Lower lobe of right lung (tissue), 2 donors: ENCODE data around the gene ENOX2. TPM values are rescaled to one million over a fixed set of nuclear protein-coding genes. Genes with fewer than 3 reads are reported as not detected.
"Not testable (repeated sequence)": the region's sequence is repeated elsewhere in the genome, so short reads cannot be mapped to it uniquely, and the experiment has no call there.

ENCODE experiments used
- ATAC-seq, 2 donors: fragments of 200-7000 bp; cut with Tn5 transposase; one replicate each; pipeline ENCODE4 v1.9.1; 2020 to 2022; ENCODE audit warnings: mild to moderate bottlenecking in 2 of 2, moderate library complexity in 2 of 2
- DNase-seq: peaks from one replicate; pipeline ENCODE4 v3.0.0-alpha.2; 2020
- H3K27ac ChIP-seq: fragments of 200-600 bp; one replicate; pipeline ENCODE4 v1.8.0; 2022
- H3K27me3 ChIP-seq: fragments of 200-600 bp; one replicate; pipeline ENCODE4 v1.8.0; 2022; ENCODE audit warnings: low read depth
- H3K36me3 ChIP-seq: fragments of 200-600 bp; one replicate; pipeline ENCODE4 v1.8.0; 2022; ENCODE audit warnings: mild to moderate bottlenecking
- H3K4me1 ChIP-seq: fragments of 200-600 bp; one replicate; pipeline ENCODE4 v1.8.0; 2022
- H3K4me3 ChIP-seq: fragments of 200-600 bp; one replicate; pipeline ENCODE4 v1.8.0; 2022; ENCODE audit warnings: mild to moderate bottlenecking
- H3K9me3 ChIP-seq: fragments of 200-600 bp; one replicate; pipeline ENCODE4 v1.8.0; 2022
- intact Hi-C: fragments of 100-400 bp; cut with DNase I; formaldehyde crosslinking; loops from one replicate; pipeline ENCODE4 v1.11.0; 2022
- total RNA-seq: library from RNA; stranded (reverse); fragmentation: NEBNext Ultra II Directional; extraction: Animal tissue kit (Norgen Biotek cat#: 25700); gene quantifications from one replicate; pipeline ENCODE4 v1.2.1, GENCODE V29; 2021
- TF ChIP-seq, protein P1 (sequence below): fragments of 200-600 bp; IDR thresholded peaks from one replicate; pipeline ENCODE4 v1.8.0; 2022; ENCODE audit warnings: antibody characterized with exemption, mild to moderate bottlenecking
- donor health status: DM: no; HTN: yes; CAD: no; lungs with severe emphysema.

The ENOX2 gene
- total RNA-seq, 1 donor from 2014 or later, result 16.8 TPM

DNA sequence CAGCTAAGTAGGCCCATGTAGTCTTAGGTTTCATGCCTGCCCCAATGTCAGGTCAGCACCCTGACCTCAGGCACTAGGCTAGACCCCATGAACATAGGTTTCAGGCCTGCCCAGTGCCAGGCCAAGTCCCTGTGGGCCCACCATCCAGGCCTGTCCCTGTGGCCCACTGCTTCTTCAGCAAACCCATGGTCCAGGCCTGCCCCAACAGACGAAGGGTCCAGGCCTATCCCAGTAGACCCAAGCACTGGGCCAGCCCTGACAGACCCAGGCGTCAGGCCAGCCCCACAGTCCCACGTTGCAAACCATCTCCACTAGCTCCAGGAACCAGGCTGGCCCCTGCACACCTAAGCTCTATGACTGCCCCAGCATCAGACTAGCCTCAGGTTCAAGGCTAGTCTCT lies 92.4 kb downstream of the ENOX2 start:
- no peak overlapping the region for H3K27ac ChIP-seq
- no peaks in the 10 kb centered on the region for H3K36me3 ChIP-seq
- ATAC-seq (no peak), DNase-seq (no peak)
- H3K4me1 ChIP-seq, result no peaks in the 10 kb centered on the region
- TF ChIP-seq, protein P1, sequence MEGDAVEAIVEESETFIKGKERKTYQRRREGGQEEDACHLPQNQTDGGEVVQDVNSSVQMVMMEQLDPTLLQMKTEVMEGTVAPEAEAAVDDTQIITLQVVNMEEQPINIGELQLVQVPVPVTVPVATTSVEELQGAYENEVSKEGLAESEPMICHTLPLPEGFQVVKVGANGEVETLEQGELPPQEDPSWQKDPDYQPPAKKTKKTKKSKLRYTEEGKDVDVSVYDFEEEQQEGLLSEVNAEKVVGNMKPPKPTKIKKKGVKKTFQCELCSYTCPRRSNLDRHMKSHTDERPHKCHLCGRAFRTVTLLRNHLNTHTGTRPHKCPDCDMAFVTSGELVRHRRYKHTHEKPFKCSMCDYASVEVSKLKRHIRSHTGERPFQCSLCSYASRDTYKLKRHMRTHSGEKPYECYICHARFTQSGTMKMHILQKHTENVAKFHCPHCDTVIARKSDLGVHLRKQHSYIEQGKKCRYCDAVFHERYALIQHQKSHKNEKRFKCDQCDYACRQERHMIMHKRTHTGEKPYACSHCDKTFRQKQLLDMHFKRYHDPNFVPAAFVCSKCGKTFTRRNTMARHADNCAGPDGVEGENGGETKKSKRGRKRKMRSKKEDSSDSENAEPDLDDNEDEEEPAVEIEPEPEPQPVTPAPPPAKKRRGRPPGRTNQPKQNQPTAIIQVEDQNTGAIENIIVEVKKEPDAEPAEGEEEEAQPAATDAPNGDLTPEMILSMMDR, result no peak
- no peaks in the 10 kb centered on the region for H3K27me3 ChIP-seq
- H3K9me3 ChIP-seq, result no peaks in the 10 kb centered on the region
- intact Hi-C loops, result no loop called here
- H3K4me3 ChIP-seq, result no peak overlapping the region

DNA sequence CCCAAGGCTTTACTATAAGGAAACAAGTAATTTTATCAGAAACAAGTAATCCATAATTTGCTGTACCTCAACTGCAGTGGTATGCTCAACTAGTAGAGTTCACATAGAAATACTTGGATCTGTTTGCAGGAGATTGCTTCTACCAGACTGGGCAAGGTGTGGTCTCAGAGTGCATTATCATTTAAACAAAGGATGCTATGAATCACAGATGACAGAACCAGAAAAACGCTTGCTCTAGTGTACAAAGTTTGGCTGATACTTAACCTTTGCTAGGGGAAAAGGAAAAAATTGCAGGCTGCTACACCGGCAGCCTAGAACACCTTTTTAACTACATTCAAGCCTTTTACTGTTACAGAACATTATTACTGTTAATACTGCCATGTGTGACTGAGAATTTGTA lies 97.1 kb downstream of the ENOX2 start:
- Histone ChIP-seq H3K4me1 (no peaks in the 10 kb centered on the region), H3K36me3 (no peaks in the 10 kb centered on the region), H3K9me3 (no peaks in the 10 kb centered on the region), H3K4me3 (no peak overlapping the region), H3K27ac (no peak overlapping the region), H3K27me3 (no peaks in the 10 kb centered on the region)
- TF ChIP-seq, protein P1, result no peak
- no peak for ATAC-seq
- intact Hi-C loops, result no loop called here
- DNase-seq, result no peak

DNA sequence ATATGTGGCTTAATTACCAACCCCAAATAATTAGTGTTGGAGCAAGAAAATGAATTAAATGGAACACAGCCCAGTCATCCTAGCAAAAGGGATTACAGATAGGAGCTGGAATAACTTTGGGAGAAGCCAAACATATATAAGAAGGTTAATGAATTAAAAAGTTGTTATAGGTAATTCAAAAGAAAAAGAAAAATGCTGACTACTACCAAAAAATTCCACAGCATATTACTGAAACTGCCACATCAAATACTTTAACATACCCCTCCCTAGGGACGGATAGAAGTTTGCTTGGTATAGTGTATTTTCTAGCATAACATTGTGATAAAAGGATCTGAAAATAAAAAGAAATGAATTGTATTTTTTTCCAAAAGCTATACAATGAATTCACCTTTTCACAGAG lies 99.5 kb downstream of the ENOX2 start:
- intact Hi-C loops, result no loop called here
- no peak overlapping the region for H3K27ac ChIP-seq
- no peak for ATAC-seq

DNA sequence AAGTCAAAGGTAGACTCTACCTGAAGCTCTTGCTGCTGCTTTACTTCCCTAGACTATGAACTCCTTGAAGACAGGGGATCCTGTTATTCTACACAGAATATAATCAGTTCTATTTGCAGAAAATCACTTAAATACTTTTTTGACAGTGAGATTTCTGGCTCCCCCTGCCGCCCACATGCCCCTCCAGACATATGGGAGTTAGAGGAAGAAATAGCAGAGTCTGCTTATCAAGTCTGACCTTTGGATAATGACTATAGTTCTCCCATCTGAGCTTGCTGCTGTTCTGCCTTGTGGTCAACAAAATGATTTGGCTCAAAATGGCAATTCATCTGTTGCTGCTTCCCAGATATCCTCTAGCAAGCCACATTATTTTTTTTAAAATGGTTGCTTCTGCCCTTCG lies 101.1 kb downstream of the ENOX2 start:
- H3K4me3 ChIP-seq, result no peak overlapping the region
- no peaks in the 10 kb centered on the region for H3K27me3 ChIP-seq
- intact Hi-C loops, result no loop called here
- no peaks in the 10 kb centered on the region for H3K9me3 ChIP-seq
- ATAC-seq (no peak), DNase-seq (no peak)
- TF ChIP-seq, protein P1, result no peak
- H3K36me3 ChIP-seq, result no peaks in the 10 kb centered on the region
- H3K4me1 ChIP-seq, result no peaks in the 10 kb centered on the region
- H3K27ac ChIP-seq, result no peak overlapping the region

More for the DNA sequence above, 99.5 kb downstream of the ENOX2 start:
- no peak overlapping the region for H3K4me3 ChIP-seq
- H3K36me3 ChIP-seq, result no peaks in the 10 kb centered on the region
- no peak for DNase-seq
- no peaks in the 10 kb centered on the region for H3K9me3 ChIP-seq
- TF ChIP-seq, protein P1, result no peak
- no peaks in the 10 kb centered on the region for H3K4me1 ChIP-seq
- no peaks in the 10 kb centered on the region for H3K27me3 ChIP-seq

DNA sequence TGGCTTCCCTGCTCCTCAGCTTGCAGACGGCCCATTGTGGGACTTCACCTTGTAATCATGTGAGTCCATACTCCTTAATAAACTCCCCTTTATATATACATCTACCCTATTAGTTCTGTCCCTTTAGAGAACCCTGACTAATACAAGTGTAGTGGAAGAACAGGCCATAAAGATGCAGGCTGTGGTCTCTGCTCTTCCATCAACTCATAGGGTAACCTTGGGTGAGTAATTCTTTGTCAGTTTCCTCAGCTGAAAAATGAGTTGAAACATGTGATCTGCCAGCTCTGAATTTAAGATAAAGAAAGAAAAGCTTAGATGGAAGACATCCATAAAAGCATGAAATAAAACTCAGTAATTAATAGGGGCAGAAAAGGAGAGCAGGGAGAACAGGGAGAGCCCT lies 103.6 kb downstream of the ENOX2 start:
- H3K4me3 ChIP-seq, result no peak overlapping the region
- intact Hi-C loops, result no loop called here
- no peak for ATAC-seq
- H3K27me3 ChIP-seq, result no peaks in the 10 kb centered on the region
- no peaks in the 10 kb centered on the region for H3K36me3 ChIP-seq
- H3K9me3 ChIP-seq, result no peaks in the 10 kb centered on the region
- TF ChIP-seq, protein P1, result no peak
- H3K27ac ChIP-seq, result no peak overlapping the region
- no peaks in the 10 kb centered on the region for H3K4me1 ChIP-seq
- DNase-seq, result no peak

DNA sequence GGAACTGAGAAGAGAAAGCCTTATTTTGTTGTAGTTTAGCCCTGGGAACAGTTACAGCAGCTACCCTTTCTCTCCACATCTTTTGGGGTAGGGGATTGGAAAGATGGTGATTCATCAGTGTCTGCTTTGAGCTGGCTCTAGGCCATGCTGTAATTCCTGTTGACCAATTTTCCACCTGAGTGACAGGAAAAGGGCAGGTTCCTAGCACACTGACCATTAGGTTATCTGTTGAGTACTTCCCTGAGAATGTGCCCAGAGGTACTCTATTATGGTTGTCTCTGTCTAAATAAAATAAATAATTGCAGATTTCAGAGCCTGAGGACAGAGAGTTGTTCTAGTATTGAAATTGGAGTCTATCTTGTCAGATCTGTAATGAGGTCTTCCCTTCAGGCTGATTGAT lies 109.0 kb downstream of the ENOX2 start:
- no peak overlapping the region for H3K4me3 ChIP-seq
- H3K36me3 ChIP-seq, result no peaks in the 10 kb centered on the region
- H3K27ac ChIP-seq, result no peak overlapping the region
- no peaks in the 10 kb centered on the region for H3K9me3 ChIP-seq
- DNase-seq (no peak), ATAC-seq (no peak)
- no peaks in the 10 kb centered on the region for H3K4me1 ChIP-seq
- no peaks in the 10 kb centered on the region for H3K27me3 ChIP-seq
- intact Hi-C loops, result no loop called here
- TF ChIP-seq, protein P1, result no peak

DNA sequence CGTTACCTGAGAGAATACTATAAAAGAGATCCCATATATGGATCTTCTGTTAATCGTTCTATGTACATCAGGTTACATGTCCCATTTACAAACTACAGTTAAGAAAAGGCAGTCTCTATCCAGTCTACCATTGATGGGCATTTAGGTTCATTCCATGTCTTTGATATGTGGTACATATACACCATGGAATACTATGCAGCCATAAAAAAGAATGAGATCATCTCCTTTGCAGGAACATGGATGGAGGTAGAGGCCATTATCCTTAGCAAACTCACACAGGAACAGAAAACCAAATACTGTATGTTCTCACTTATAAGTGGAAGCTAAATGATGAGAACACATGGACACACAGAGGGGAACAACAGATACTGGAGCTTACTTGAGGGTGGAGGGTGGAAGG lies 111.1 kb downstream of the ENOX2 start:
- H3K4me3 ChIP-seq, ATAC-seq, H3K27ac ChIP-seq, H3K27me3 ChIP-seq, intact Hi-C loops, H3K9me3 ChIP-seq, H3K36me3 ChIP-seq, DNase-seq, H3K4me1 ChIP-seq: not testable (repeated sequence)
